HuH-7 (cell line): ENCODE measurements around the gene URM1.
"Not testable (repeated sequence)": the region's sequence is repeated elsewhere in the genome, so short reads cannot be mapped to it uniquely, and the experiment has no call there.

Experiments used
- DNase-seq: peaks from one replicate; pipeline ENCODE4 v3.0.0; 2011; ENCODE audit warnings: low spot score

The URM1 gene

DNA sequence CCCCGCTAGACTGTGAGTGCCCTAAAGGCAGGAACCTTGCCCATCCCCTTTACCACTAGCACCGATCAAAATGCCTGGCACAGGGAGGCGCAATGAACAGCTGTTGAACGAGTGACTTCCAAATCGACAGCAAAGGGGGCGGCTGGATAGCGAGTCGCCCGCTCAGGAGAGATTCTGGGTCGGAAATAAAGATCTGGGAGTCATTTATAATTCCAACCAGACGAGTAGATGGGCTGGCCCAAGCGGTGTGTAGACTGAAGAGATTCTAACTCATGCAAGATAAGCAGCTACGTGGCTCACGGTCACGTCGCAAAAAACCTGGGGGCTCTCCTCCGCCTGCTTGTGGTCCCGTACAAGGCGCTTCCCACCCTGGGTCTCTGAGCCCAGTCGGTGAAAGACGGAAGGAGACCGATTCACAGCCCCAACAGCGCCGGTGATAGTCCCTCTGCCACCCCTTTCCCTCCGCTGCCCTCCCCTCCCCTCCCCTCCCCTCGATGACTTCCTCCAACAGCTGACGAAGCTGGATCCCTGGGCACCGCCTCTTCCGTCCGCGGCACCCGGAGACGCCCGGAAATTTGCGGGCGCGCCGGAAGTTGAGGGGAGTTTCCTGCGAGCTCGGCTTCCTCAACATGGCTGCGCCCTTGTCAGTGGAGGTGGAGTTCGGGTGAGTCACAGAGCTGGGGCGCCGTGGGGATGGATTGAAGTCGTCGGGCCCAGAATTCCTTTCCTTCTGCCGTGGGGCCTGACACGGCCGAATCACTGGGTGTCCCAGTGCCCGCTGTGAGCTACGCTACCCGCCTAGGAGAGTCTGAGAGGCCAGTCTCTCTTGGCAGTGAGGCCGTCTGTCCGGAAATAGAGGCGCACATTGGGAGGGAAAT is at the start of gene URM1:
Gene URM1, plus strand, starts transcription at position 623 of the 878 bp plus-strand sequence. Its CDS starts 7 bp downstream, at position 630.
- peak; percentile 99 for DNase-seq

DNA sequence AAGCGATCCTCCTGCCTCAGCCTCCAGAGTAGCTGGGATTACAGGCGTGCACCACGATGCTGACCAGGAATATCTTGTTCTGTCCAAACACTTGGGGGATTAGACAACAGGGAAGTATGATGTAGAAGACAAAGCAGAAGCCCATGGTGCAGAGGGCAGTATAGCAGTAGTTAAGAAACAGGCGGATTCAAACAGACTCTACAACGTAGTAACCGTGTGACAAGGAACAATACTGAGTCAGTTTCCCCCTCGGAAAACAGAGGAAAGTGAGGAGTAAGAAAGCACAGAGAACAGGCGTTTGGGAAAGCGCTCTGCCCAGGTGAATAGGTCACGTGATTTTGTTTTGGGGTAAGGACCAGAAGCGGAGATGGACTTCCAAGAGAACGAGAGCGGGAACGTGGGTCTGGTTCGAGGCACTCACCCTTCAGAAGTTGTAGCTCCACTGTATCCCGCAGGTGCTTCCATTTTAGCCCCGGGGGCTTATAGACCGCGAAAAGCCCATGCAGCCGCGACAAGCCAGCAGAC is 49.2 kb upstream of the URM1 start:
- no peak for DNase-seq

DNA sequence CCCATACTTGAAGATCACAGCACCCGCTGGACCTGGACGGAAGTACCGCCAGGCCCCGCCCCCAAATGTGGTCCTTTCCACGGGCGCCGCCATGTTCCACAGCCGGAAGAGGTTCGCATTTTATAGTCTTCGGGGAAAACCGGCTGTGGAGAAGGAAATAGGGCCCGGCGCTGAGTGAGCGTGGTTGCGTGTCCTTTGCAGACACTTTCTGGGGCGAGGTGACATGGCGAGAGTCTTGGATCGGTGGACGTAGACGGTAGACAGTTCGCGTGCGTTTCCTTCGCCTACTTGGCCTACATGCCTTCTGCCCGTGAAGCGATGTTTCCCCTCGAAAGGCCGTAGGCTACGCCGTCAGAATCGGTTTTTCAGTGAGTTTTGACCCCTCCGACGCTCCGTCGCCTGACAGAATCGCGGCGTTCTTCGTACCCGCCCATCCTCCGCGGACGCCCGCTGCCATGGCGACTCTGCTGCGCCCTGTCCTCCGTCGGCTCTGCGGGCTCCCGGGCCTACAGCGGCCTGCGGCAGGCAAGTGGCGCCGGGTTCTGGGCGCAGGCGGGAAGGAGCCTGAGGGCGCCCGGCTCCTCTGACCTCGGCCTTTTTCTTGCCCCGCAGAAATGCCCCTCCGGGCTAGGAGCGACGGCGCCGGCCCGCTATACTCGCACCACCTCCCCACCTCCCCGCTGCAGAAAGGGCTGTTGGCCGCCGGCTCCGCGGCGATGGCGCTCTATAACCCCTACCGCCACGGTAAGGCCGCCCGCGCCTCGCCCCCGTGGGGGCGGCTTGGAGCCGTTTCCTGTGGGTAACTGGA is 48.6 kb upstream of the URM1 start, which contains the start of the genes COQ4 and TRUB2:
Gene COQ4, plus strand, starts transcription at position 436 of the 808 bp plus-strand sequence. Its CDS starts 20 bp downstream, at position 456.
Gene TRUB2, minus strand, starts transcription at position 44 of the 808 bp plus-strand sequence. Its CDS starts 39 bp downstream, at position 5.
- DNase-seq, result peak; percentile 96

DNA sequence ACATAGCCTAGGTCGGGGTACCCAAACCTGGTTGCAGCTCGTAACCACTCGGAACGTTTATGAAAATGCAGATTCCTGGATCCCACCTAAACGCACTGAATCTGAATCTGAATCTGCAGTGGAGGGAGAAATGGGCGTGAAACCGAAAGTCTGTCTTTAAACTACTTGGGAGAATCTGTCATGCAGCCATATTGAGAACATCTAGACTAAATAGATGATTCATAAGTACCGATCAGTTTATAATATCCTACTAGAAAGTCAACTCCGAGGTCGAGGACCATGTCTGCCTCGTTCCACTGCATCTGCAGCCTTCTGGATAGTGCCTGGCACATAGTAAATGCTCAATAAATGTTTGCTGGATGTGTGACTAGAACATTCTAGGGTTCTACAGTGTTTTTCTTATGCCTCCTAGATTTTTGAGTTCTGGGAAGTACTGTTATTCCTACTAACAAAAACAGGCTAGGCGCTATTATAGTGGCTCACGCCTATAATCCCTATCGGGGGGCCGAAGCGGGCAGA is 47.9 kb upstream of the URM1 start:
- DNase-seq, result no peak

DNA sequence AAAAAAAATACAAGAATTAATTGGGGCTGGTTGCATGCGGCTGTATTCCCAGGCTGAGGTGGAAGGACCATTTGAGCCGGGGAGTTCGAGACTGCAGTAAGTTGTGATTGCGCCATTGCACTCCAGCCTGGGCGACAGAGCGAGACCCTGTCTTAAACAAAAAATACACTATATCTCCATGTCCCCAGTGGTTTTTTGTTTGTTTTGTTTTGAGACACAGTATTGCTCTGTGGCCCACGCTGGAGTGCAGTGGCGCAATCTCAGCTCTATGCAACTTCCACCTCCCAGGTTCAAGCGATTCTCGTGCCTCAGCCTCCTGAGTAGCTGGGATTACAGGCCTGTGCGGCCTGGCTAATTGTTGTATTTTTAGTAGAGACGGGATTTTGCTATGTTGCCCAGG is 47.4 kb upstream of the URM1 start:
- no peak for DNase-seq

DNA sequence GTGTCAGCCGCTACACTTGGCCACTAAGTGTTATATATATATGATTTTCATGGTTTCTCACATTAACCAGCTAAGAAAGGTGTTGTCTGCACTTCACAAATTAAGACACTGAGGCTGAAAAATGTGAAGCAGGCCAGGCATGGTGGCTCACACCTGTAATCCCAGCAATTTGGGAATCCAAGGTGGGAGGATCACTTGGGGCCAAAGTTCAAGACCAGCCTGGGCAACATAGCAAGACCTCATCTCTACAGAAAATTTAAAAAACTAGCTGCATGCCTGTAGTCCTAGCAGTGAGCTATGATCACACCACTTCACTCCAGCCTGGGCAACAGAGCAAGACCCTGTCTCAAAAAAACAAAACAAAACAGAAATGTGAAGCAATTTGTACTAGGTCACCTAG is 46.8 kb upstream of the URM1 start:
- no peak for DNase-seq

DNA sequence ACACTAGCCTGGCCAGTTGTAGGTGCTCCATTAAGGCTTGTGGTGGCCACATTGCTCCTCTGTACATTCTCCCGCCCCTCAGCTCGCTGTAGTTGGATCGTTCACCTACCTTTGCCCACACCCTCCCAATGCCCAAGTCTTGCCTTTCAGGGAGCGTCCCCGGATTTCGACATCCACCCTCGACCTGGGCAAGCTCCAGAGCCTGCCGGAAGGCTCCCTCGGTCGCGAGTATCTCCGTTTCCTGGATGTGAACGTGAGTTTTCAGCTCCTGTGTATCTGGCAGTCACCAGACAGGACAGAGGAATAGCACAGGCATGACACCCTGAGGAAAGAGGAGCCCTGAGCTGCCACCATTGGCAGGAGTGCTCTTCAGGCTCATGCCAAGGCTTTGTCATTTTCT is 45.5 kb upstream of the URM1 start:
- no peak for DNase-seq

DNA sequence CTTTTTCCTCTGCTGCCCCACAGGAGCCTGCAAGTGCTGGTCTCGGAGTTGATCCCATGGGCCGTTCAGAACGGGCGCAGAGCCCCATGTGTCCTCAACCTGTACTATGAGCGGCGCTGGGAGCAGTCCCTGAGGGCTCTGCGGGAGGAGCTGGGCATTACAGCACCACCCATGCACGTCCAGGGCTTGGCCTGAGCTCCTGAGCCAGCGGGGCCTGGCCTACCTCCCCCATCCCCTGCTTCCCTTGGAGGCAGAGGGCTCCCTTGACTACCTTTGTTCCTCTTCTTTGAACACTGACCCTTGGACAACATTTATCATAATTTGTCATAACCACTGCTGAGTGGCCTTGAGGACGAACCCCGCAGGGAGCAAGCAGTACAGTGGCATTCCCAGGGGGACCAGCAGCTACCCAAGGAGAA is 37.7 kb upstream of the URM1 start:
- DNase-seq, result no peak

DNA sequence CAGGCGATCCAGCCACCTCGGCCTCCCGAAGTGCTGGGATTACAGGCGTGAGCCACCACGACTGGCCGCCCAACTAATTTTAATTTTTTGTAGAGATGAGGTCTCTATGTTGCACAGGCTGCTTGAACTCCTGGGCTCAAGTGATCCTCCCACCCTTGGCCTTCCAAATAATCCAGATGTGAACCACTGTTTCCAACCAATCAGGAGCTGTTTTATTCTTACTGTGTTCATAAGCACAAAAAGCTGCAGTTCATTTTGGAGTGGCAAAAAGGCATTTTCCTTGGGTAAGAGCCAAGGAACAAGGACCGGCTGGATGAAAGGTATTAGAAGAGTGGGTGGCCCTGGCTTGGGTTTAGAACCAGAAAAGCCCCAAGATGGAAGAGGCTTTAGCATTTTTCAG is 36.0 kb upstream of the URM1 start:
- no peak for DNase-seq

DNA sequence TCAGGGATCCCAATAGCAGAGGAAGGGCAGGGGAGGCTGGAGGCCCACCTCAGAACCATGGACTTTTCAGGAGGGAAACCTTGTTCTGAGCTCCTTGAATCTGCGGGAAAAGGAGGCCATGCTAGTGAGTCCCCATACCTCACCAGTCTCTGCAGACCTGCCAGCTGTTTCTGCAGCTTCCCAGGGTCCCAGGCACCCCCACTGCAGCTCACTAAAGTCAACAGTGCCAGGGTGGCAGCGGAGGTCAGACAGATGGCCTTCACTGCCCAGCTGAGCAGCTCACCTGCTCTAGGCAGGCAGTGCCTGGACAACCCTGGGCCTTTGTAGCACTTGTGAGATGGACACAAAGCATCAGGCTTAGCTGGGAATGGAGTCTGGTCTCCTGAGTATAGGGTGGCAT is 35.3 kb upstream of the URM1 start:
- DNase-seq, result no peak

DNA sequence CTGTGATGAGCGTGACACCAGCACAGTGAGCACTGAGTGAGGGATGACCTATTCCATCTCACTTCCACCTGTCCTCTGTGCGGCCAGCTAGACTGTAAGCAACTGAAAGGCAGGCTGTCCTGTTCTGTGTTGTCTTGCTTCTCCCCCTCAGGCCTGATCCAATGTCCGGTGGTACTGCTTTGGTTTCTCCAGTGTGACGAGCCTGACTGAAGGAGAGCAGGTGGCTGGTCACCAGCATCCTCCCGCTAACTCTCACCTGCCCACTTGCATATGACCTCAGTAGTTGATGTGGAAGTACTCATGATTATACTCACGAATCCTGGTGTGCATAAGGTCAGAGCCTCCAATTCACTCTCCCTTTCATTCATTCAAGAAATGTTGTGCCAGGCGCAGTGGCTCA is 33.2 kb upstream of the URM1 start:
- DNase-seq, result no peak

DNA sequence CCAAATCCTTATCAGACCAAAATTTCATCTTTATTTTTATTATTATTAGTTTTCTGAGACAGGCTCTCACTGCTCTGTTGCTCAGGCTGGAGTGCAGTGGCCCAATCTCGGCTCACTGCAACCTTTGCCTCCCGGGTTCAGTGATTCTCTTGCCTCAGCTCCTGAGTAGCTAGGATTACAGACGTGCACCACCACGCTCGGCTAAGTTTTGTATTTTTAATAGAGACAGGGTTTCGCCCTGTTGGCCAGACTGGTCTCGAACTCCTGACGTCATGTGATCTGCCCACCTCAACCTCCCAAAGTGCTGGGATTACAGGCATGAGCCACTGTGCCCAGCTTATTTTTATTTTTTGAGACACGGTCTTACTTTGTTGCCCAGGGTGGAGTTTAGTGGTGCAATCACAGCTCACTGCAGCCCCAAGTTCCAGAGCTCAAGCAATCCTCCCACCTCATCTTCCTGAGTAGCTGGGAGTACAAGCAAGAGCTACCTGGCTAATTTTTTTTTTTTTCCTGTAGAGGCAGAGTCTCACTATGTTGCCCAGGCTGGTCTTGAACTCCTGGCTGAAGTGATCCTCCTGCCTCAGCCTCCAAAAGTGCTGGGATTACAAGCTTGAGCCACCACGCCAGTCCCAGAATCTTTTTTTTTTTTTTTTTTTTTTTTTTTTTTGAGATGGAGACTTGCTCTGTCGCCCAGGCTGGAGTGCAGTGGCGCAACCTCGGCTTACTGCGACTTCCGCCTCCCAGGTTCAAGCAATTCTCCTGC is 32.1 kb upstream of the URM1 start:
- not testable (repeated sequence) for DNase-seq

DNA sequence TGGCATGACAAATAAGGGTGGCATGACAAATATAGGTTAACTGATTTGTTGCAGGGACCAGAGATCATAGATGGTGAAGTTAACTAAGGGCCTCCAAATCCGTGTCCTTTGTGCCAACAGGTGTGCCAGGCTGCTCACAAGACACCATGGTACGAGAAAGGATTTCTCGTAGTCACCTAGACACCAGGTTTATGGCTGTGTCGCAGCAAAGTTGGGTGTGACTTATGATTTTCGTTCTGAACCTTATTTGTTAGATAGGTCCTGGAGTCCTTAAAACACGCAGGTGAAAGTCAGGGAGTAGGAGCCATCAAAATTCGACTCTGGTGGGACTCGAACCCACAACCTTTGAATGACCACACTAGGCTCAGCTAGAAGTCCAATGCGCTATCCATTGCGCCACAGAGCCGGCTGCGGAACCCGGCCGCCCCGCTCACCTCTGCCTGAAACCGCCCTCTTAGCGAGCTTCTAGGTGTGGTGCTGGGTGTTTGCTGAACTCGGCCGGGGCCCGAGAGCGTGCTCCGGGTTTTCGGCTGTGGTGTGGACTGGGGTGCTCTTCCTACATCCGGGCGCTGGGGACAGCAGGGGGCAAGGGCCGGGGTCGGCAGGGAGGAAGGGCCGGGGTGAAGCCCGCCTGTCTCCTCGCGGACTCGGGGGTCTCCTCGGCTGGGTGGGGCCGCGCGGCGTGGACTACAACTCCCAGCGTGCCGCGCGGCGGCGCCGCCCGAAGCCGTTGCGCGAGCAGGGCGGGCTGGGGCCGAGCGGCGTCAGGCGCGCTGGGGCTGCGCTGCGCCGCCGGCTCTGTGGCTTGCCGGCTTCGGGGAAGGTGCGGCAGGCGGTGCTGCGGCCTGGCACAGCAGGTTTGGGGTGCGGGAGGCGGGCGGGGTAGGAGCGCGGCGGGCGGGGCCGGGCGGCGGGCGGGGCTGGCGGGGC is 31.1 kb upstream of the URM1 start, which contains the start of gene SLC27A4:
Gene SLC27A4, plus strand, starts transcription at position 767 of the 930 bp plus-strand sequence. CDS start 2,606 bp downstream, outside the sequence.
- peak; percentile 89 for DNase-seq

DNA sequence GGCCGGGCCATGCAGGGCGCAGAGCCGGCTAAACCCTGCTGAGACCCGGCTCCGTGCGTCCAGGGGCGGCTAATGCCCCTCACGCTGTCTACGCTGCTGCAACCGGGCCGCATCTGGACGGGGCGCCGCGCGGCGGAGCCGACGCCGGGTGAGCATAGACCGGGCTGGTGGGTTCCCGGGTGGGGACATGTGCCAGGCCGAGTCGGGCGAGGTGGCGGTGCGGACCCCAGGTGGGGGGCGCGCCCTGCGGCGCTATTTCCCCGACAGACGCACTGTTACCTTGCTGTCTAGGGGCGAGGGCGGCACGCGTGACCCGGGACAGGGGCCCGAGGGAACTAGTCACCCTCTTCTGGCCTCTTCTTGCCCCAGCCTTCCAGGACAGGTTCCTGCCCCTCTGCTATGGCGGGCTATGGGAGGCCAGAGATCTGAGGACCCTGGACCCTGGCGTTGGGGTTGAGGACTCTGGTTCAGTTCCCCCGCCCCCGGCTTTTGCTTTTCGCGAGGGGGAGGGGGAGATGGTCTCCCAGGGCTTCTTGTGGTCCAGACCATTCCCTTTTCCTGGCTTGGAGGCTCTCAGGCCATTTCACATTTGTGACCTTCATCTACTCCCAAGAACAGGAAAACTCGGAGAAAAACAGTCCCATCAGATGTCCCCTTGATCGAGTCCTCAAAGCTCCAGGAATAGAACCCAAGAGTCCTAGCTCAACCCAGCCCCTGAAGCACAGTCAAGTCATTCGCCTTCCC is 30.3 kb upstream of the URM1 start:
- DNase-seq, result peak; percentile 45

DNA sequence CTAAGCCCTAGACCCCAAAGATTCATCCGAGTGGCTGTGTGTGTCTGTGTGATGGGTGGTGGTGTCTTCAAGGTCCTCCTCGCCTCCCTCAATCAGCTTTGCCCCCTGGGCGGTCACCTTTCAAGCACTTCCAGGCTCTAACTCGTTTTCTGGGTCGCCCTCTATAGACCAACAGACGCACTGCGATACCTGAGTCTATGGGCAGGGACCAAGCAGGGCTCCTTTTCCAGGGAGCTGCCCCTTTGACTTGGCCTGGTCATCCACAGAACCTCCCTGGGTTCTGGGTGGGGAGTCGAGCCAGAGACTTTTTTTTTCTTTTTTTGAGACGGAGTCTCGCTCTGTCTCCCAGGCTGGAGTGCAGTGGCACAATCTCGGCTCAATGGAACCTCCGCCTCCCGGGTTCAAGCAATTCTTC is 29.7 kb upstream of the URM1 start:
- DNase-seq, result peak; percentile 97

DNA sequence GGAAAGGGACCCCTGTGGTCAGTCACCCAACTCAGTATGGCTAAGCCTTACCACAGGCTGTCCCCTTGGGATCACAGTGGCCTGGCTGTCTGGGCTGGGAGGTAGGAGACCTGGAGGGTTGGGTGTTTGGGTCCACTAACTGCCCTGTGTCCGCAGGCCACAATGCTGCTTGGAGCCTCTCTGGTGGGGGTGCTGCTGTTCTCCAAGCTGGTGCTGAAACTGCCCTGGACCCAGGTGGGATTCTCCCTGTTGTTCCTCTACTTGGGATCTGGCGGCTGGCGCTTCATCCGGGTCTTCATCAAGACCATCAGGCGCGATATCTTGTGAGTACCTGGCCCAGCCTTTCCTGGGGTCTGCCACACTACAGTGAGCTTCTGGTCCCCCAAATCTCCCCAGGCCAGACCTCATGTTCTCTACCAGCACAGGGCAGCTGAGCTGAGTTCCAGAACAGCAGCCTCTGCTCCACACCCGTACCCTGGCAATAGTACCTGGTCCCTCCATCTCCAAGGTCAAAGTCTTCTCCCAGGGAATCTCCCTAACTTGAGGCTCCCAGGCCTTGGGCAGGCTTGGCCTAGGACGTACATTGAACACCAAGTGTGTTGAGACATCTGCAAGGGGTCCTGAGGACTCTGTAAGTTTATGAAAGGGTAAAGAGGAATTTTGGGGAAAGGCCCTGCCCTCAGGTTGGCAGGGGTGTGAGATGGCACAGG is 28.0 kb upstream of the URM1 start:
- no peak for DNase-seq

DNA sequence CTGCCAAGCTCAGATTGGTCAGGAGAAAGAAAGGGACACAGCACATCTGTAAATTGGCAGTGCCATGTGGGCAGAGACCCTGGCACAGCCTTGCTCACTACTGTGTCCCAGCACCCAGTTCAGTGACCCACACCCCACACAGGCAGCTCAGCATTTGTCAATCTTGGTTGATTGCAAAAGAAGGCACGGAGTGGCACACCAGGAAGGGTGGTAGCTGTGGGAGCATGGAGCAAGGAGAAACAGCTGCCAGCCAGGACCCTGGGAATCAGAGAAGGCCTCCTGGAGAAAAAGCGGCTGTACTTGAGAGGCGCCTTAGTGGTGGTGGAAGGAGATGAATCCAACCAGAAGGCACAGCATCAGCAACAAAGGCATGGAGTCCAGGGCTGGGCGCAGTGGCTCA is 27.3 kb upstream of the URM1 start:
- DNase-seq, result no peak

DNA sequence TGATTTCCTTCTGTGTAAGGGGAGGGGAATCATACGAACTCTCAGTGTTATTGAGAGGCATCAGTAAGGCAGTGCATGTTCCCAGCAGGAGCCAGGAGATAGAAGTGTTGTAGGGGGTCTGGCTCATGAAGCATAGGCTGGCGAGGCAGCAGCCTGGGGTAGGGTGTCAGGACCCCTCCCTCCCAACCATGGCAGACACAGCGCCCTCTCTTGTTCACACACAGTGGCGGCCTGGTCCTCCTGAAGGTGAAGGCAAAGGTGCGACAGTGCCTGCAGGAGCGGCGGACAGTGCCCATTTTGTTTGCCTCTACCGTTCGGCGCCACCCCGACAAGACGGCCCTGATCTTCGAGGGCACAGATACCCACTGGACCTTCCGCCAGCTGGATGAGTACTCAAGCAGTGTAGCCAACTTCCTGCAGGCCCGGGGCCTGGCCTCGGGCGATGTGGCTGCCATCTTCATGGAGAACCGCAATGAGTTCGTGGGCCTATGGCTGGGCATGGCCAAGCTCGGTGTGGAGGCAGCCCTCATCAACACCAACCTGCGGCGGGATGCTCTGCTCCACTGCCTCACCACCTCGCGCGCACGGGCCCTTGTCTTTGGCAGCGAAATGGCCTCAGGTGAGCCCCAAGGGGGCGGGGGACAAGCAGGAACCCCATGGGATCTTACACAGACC is 26.1 kb upstream of the URM1 start:
- no peak for DNase-seq
